Activated CD4-positive, alpha-beta T cell treated with anti-CD3 and anti-CD28 coated beads, Interleukin-2, Interleukin-4, amounts not matched to agents 100 ng/mL and 50 ng/mL, durations not matched to agents 16 hours and 8 hours (primary cell): Measurements from ENCODE around the gene ATP1A2.
A peak's percentile ranks its signal among the peaks of the same experiment; 100 is the strongest.

Source experiments
- DNase-seq: peaks from one replicate; pipeline ENCODE4 v3.0.0-alpha.2; 2020; ENCODE audit warnings: low spot score

Gene ATP1A2

DNA sequence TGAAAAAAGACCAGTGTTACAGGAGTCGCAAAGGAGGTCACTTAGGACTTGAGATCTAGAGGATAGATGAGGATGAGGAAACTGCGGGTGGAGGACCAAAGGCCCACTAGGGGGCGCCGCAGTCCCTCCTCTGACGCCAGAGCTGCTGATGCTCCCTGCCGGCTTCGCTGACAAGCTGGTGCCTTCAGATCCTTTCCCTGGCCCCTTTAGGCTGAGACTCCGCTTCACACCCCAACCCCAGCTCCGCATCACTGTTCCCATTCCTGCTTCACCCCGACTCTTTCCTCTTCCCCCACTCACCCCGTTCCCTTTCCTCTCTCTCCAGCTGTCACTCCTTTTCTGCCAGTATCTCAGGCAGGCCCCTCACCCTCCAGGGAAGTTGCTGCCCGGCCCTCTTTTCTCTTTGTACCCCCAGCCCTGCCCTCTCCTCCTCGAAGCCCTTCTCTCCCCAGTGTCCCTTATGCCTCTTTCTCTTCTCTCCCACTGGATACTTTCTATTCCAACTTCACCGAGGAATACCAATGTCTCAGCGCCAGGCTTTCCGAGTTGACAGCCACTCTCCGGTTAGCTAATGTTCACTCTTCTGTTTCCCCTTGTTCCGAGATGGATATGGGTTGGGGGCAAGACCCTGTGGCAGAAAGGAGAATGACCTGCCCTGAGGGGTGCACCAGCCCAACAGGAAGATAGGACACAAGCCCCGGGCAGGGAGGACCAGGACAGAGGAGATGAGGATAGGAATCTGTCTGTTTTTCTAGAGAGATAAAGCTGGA, 29.7 kb upstream of the ATP1A2 start:
- DNase-seq, result peak; percentile 78

- DNase-seq, result no peak
Observed at GRCh38 chr1:160086456-160086892, 29.1 kb upstream of the ATP1A2 start.

- no peak for DNase-seq
Observed at GRCh38 chr1:160087118-160087662, 28.4 kb upstream of the ATP1A2 start.

DNA sequence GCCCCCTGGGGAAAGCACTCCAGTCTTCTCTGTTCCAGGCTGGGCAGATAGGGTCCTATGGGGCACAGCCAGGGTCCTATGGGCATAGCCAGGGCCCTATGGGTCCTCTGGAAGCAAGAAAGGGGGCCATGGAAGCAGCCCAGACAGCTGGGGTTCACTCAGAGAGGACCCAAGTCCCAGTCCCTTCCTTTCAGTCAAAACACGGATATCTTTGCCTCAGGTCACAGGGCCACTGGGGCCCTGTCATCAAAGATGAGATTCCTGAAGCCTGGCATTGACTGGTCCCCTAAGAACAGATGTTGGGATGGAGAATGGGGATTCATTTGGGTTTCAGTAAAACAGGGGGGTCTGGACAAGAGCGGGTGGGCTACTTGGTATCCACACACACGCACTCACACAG, 25.7 kb upstream of the ATP1A2 start:
- DNase-seq, result no peak

- DNase-seq, result no peak
Observed at GRCh38 chr1:160090760-160091159, 24.8 kb upstream of the ATP1A2 start.

GRCh38 chr1:160091666-160092223, 23.8 kb upstream of the ATP1A2 start:
- DNase-seq, result no peak

GRCh38 chr1:160092366-160093068, 23.0 kb upstream of the ATP1A2 start:
- DNase-seq, result no peak

DNA sequence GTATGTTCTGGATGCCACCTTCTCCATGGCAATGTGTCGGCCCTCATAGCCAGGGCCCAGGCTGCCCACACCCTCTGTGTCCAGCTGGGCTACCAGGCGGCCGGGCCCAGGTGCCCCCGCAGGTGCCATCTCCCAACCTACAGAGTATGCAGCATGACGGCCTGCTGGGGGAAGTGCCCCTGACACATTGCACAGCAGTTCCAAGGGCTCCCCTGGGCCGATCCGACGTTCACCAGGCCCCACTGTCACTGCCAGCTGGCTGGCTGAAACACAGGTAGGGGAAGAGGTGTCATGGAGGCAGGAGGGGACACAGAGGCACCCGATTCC, 22.5 kb upstream of the ATP1A2 start:
- no peak for DNase-seq

- DNase-seq, result no peak
Observed at GRCh38 chr1:160093624-160094290, 21.8 kb upstream of the ATP1A2 start.

- DNase-seq, result no peak
Observed at GRCh38 chr1:160094291-160094625, 21.3 kb upstream of the ATP1A2 start.

GRCh38 chr1:160094806-160095205, 20.8 kb upstream of the ATP1A2 start:
- DNase-seq, result no peak

DNA sequence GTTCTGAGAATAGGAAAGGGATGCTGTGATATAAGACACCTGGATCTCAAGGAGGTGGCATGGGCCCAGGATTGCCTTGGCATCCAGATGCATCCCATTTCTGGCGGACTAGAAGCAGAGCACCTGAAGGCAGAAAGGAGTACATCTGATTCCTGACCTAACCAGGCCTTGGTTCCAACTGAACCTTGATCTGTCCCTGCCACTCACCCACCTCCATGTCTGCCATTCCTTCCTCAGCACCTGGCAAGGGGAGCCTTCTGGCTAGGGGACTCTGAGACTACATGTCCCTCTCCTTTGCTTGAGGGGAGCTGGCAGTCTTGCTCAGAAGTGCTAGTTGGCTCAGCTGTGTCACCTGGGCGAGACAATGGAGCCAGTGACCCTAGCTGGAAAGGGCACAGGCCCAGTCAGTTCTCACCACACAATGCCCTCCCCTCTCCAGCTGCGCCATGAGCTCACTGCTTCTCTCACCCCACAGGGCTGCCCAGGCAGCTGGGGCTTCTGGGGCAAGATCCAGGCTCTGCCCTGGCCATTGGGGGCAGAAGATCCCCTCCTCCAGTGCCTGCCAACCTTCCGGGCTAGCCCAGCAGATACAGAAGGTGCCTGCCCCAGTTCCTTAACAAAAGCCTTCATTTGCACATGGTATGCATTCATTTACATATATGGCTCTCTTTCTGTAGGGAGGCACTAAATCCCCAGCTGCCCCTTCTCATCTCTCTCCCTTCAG, 20.0 kb upstream of the ATP1A2 start:
- no peak for DNase-seq

DNA sequence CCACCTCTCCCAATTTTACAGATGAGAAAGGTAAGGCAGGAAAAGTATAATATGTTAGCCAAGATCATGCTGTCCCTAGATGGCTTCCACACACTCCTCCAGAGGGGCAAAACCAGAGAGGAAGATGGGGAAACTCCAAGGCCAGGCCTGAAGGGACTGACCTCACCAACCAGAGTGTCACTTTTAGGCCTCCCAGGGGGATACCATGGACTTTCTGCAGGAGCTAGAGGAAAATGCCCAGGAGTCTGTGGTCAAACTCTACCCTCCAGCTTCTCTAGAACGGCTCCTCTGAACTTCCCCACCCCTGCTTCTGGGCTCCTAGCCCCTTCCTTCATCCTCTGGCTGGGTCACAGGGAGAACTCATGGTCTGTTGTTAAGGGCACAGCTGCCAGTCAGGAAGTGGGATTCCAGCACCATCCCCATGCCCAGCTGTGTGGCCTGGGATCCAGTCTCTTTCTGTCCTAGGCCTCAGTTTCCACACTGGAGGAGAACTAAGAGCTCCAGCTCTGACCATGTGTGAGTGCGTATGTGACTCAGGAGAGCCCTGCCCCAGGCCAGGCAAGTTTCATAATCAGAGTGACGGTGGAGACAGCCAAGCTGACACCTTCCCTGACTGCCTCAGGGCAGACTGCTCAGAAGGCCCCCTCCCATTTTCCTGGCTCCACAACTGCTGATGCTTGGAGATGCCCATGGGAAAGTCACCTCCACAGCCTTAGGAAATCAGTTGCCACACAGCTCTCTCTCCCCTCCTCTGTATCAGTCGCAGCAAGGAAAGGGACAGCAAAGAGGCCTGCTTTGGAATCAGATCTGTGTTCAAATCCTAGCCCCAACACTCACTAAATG, 19.1 kb upstream of the ATP1A2 start:
- DNase-seq, result no peak

- no peak for DNase-seq
Observed at GRCh38 chr1:160097151-160097910, 18.2 kb upstream of the ATP1A2 start.

GRCh38 chr1:160097911-160098851, 17.4 kb upstream of the ATP1A2 start, which contains the start of gene IGSF8:
Gene IGSF8, minus strand, starts transcription at chr1:160098619. Its CDS starts 147 bp downstream, at chr1:160098472.
- peak; percentile 87 for DNase-seq

GRCh38 chr1:160098852-160099561, 16.6 kb upstream of the ATP1A2 start:
- DNase-seq, result peak; percentile 97

- DNase-seq, result no peak
Observed at GRCh38 chr1:160099716-160100375, 15.7 kb upstream of the ATP1A2 start.
